SK-N-SH treated with all-trans-retinoic acid at 6 μM for 48 hours (cell line): Measurements from ENCODE around the gene LEP.

Source experiments
- ATAC-seq: fragments of 200-7000 bp; cut with Tn5 transposase; 3 replicates; pipeline ENCODE4 v1.9.1; 2020; ENCODE audit warnings: mild to moderate bottlenecking, moderate library complexity
- ARNTL ChIP-seq: fragments of 450-650 bp; formaldehyde crosslinking; IDR thresholded peaks from 2 replicates; pipeline ENCODE4 v1.5.0; 2020; ENCODE audit warnings: low read depth, mild to moderate bottlenecking, moderate library complexity, borderline replicate concordance
- BACH2 ChIP-seq: fragments of 250-450 bp; sonication (Bioruptor Pico); IDR thresholded peaks from 2 replicates; pipeline ENCODE4 v1.9.0; 2021; ENCODE audit warnings: mild to moderate bottlenecking, borderline replicate concordance
- CSDC2 ChIP-seq: fragments of 250-450 bp; sonication (Bioruptor Pico); IDR thresholded peaks from 2 replicates; pipeline ENCODE4 v1.5.0; 2020; ENCODE audit warnings: mild to moderate bottlenecking, moderate library complexity
- CSRNP3 ChIP-seq: fragments of 250-450 bp; sonication (Bioruptor Pico); IDR thresholded peaks from 2 replicates; pipeline ENCODE4 v1.5.1; 2021; ENCODE audit warnings: mild to moderate bottlenecking, moderate library complexity
- ESRRG ChIP-seq: fragments of 250-450 bp; sonication (Bioruptor Pico); IDR thresholded peaks from 2 replicates; pipeline ENCODE4 v1.6.1; 2021; ENCODE audit warnings: mild to moderate bottlenecking
- GLIS3 ChIP-seq: fragments of 250-450 bp; sonication (Bioruptor Pico); IDR thresholded peaks from 2 replicates; pipeline ENCODE4 v1.5.0; 2020; ENCODE audit warnings: mild to moderate bottlenecking, moderate library complexity
- ISL1 ChIP-seq: fragments of 250-450 bp; sonication (Bioruptor Pico); IDR thresholded peaks from 2 replicates; pipeline ENCODE4 v2.1.2; 2022; ENCODE audit warnings: mild to moderate bottlenecking, moderate library complexity
- PATZ1 ChIP-seq: fragments of 250-450 bp; sonication (Bioruptor Pico); IDR thresholded peaks from 2 replicates; pipeline ENCODE4 v1.8.0; 2020; ENCODE audit warnings: mild to moderate bottlenecking, moderate library complexity, borderline replicate concordance
- PPARA ChIP-seq: fragments of 250-450 bp; sonication (Bioruptor Pico); IDR thresholded peaks from 2 replicates; pipeline ENCODE4 v1.5.0; 2020; ENCODE audit warnings: mild to moderate bottlenecking, borderline replicate concordance
- RARB ChIP-seq: fragments of 250-450 bp; sonication (Bioruptor Pico); IDR thresholded peaks from 2 replicates; pipeline ENCODE4 v1.8.0; 2021; ENCODE audit warnings: mild to moderate bottlenecking, moderate library complexity
- TCF4 ChIP-seq: fragments of 250-450 bp; sonication (Bioruptor Pico); IDR thresholded peaks from 2 replicates; pipeline ENCODE4 v1.8.0; 2021; ENCODE audit warnings: mild to moderate bottlenecking, moderate library complexity, borderline replicate concordance
- TSHZ2 ChIP-seq: fragments of 250-450 bp; sonication (Bioruptor Pico); IDR thresholded peaks from 2 replicates; pipeline ENCODE4 v1.5.0; 2020; ENCODE audit warnings: mild to moderate bottlenecking, moderate library complexity
- ZC3H10 ChIP-seq: fragments of 250-450 bp; sonication (Bioruptor Pico); IDR thresholded peaks from 2 replicates; pipeline ENCODE4 v1.5.1; 2021; ENCODE audit warnings: mild to moderate bottlenecking, moderate library complexity
- ZFP3 ChIP-seq: fragments of 250-450 bp; sonication (Bioruptor Pico); IDR thresholded peaks from 2 replicates; pipeline ENCODE4 v1.5.0; 2020; ENCODE audit warnings: mild to moderate bottlenecking, moderate library complexity
- ZFP30 ChIP-seq: fragments of 450-650 bp; formaldehyde crosslinking; IDR thresholded peaks from 2 replicates; pipeline ENCODE4 v1.5.0; 2022; ENCODE audit warnings: mild to moderate bottlenecking, moderate library complexity
- ZNF565 ChIP-seq: fragments of 450-650 bp; formaldehyde crosslinking; conservative IDR thresholded peaks from 2 replicates; pipeline ENCODE4 v1.5.0; 2020; ENCODE audit warnings: low read depth, mild to moderate bottlenecking, moderate library complexity
- ZNF8 ChIP-seq: fragments of 450-650 bp; formaldehyde crosslinking; IDR thresholded peaks from 2 replicates; pipeline ENCODE4 v1.5.0; 2020; ENCODE audit warnings: mild to moderate bottlenecking, moderate library complexity

Gene LEP

GRCh38 chr7:128217030-128217805 lies 23.9 kb upstream of the LEP start (continued):
- no peak for TF ChIP-seq BACH2 (CRISPR knock-in tag)
- TF ChIP-seq ZNF8 (CRISPR knock-in tag): no peak

GRCh38 chr7:128217967-128218652 lies 23.0 kb upstream of the LEP start:
- TF ChIP-seq ZFP30 (CRISPR knock-in tag) (no peak), ARNTL (CRISPR knock-in tag) (no peak), ZFP3 (no peak), RARB (CRISPR knock-in tag) (no peak), CSRNP3 (no peak), GLIS3 (CRISPR knock-in tag) (no peak), PPARA (CRISPR knock-in tag) (no peak), TSHZ2 (CRISPR knock-in tag) (no peak), ISL1 (CRISPR knock-in tag) (no peak)
- ATAC-seq: 0 out of 3 replicates have a peak, but pooled peaks have one; percentile 8

- TF ChIP-seq BACH2 (CRISPR knock-in tag): no peak
- TF ChIP-seq ZFP30 (CRISPR knock-in tag): no peak
- TF ChIP-seq ZNF565 (CRISPR knock-in tag): no peak
- no peak for TF ChIP-seq PPARA (CRISPR knock-in tag)
- TF ChIP-seq ZNF8 (CRISPR knock-in tag): no peak
- no peak for TF ChIP-seq TCF4
- TF ChIP-seq ARNTL (CRISPR knock-in tag): no peak
- TF ChIP-seq ZFP3: no peak
- no peak for TF ChIP-seq ZC3H10 (CRISPR knock-in tag)
- TF ChIP-seq CSDC2 (CRISPR knock-in tag): no peak
- TF ChIP-seq ESRRG: no peak
- no peak for ATAC-seq
These were observed 21.4 kb upstream of the LEP start for GRCh38 chr7:128219636-128220035.

- peak; percentile 86; the same call in 1 of the 2 replicates for TF ChIP-seq TCF4
- no peak for TF ChIP-seq PATZ1 (CRISPR knock-in tag)
- ATAC-seq: peak; percentile 72
These were observed 19.1 kb upstream of the LEP start for GRCh38 chr7:128221929-128222403.

- no peak for ATAC-seq
- TF ChIP-seq ZC3H10 (CRISPR knock-in tag): no peak
- no peak for TF ChIP-seq ZFP30 (CRISPR knock-in tag)
- no peak for TF ChIP-seq ZNF565 (CRISPR knock-in tag)
- TF ChIP-seq CSDC2 (CRISPR knock-in tag): no peak
- TF ChIP-seq, all 23 proteins: peak for 0
These were observed 14.7 kb upstream of the LEP start for GRCh38 chr7:128226132-128226980.
